Measurements from ENCODE around the gene ADAM12.

DNA sequence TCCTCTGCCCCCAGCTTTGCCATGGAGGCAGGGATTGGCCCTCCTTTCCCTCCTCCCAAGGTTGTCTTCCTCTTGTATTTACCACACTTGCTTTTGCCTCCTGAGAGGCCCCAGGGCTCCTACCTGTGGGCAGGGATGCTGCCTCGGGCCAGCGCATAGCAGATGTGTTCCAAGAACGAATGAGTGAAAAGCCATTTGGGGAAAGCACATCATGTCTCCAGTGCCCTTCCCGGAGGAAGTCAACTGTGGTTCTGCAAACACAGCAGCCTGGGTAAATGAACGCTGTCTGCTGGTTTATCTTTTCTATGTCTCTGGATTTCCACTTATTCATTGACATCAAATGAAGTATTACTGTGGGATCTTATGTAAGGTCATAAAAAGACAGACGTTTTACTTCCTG lies 330.2 kb downstream of the ADAM12 start:
- TF ChIP-seq ELF4 (CRISPR knock-in tag; IDR thresholded peaks at IDR 0.05; ENCODE audit: borderline replicate concordance) (no peak), SP1 (IDR thresholded peaks at IDR 0.05) (no peak), SP1 (CRISPR knock-in tag; IDR thresholded peaks at IDR 0.05) (no peak), FOXJ3 (CRISPR knock-in tag; IDR thresholded peaks at IDR 0.05; ENCODE audit: borderline replicate concordance) (no peak), ADNP (CRISPR knock-in tag; IDR thresholded peaks at IDR 0.05) (no peak), ZFP62 (CRISPR knock-in tag; IDR thresholded peaks at IDR 0.05) (no peak), SMC3 (IDR thresholded peaks at IDR 0.05; ENCODE audit: low read length) (no peak), ZNF879 (CRISPR knock-in tag; IDR thresholded peaks at IDR 0.05) (no peak), ZNF589 (CRISPR knock-in tag; conservative IDR thresholded peaks at IDR 0.05) (no peak), BRCA1 (CRISPR knock-in tag; IDR thresholded peaks at IDR 0.05) (no peak), ZFX (CRISPR knock-in tag; IDR thresholded peaks at IDR 0.05; ENCODE audit: low read depth) (no peak)
- TF ChIP-seq, protein P1, sequence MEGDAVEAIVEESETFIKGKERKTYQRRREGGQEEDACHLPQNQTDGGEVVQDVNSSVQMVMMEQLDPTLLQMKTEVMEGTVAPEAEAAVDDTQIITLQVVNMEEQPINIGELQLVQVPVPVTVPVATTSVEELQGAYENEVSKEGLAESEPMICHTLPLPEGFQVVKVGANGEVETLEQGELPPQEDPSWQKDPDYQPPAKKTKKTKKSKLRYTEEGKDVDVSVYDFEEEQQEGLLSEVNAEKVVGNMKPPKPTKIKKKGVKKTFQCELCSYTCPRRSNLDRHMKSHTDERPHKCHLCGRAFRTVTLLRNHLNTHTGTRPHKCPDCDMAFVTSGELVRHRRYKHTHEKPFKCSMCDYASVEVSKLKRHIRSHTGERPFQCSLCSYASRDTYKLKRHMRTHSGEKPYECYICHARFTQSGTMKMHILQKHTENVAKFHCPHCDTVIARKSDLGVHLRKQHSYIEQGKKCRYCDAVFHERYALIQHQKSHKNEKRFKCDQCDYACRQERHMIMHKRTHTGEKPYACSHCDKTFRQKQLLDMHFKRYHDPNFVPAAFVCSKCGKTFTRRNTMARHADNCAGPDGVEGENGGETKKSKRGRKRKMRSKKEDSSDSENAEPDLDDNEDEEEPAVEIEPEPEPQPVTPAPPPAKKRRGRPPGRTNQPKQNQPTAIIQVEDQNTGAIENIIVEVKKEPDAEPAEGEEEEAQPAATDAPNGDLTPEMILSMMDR (CRISPR knock-in tag; IDR thresholded peaks at IDR 0.05), result no peak
- TF ChIP-seq, protein P2, sequence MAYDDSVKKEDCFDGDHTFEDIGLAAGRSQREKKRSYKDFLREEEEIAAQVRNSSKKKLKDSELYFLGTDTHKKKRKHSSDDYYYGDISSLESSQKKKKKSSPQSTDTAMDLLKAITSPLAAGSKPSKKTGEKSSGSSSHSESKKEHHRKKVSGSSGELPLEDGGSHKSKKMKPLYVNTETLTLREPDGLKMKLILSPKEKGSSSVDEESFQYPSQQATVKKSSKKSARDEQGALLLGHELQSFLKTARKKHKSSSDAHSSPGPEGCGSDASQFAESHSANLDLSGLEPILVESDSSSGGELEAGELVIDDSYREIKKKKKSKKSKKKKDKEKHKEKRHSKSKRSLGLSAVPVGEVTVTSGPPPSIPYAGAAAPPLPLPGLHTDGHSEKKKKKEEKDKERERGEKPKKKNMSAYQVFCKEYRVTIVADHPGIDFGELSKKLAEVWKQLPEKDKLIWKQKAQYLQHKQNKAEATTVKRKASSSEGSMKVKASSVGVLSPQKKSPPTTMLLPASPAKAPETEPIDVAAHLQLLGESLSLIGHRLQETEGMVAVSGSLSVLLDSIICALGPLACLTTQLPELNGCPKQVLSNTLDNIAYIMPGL (CRISPR knock-in tag; IDR thresholded peaks at IDR 0.05; ENCODE audit: borderline replicate concordance in 1 of 2, low read depth in 1 of 2), result no peak
